ENCODE results near the gene PRPSAP2. TPM values are rescaled to one million over a fixed set of nuclear protein-coding genes. Genes with fewer than 3 reads are reported as not detected.

PRPSAP2 gene
- total RNA-seq, 1 experiment from 2014 or later, result 33.6 TPM

DNA sequence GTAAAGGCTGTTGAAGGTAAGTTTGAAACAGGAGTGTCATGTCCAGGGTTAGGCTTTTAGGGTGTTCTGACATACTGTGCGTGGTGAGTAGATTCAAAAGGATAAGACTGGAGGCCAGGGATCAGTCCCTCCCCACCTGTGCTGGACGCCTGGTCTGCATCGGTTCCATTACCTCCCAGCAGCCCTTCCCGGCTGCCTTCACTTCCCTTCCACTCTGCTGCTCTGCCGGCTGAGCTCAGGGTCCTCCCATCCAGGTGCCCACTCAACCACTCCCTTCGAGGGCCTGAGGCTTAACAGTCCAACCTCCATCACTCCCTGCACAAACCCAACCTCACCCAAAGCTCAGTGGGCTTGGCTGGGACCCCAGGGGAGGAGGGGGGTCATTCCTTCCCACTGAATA lies 89.9 kb downstream of the PRPSAP2 start:
- Mint-ChIP-seq H3K9me3 (ENCODE audit: unreplicated experiment) (no peaks in the 10 kb centered on the region), H3K27me3 (ENCODE audit: insufficient read depth, unreplicated experiment) (peaks cover 59% of the 10 kb centered on the region), H3K27ac (ENCODE audit: low read depth, unreplicated experiment) (no peak overlapping the region), H3K4me1 (ENCODE audit: insufficient read depth, unreplicated experiment) (no peaks in the 10 kb centered on the region), H3K36me3 (ENCODE audit: insufficient read depth, unreplicated experiment) (no peaks in the 10 kb centered on the region), H3K4me3 (ENCODE audit: unreplicated experiment) (no peak overlapping the region)
- no peak for DNase-seq (ENCODE audit: unreplicated experiment)
- CTCF ChIA-PET, result interaction anchor here (0.6 to 0.9 kb wide), 2 partner anchors 9 to 1323 kb away, joined by 3 to 4 read pairs; no protein-coding TSS in a partner anchor
- intact Hi-C loops (cut with micrococcal nuclease), result no loop called here
- POLR2A ChIA-PET, result no interaction called here
- BruUV-seq (replicated peaks), result no TSS peak
- TF ChIP-seq, protein P1, sequence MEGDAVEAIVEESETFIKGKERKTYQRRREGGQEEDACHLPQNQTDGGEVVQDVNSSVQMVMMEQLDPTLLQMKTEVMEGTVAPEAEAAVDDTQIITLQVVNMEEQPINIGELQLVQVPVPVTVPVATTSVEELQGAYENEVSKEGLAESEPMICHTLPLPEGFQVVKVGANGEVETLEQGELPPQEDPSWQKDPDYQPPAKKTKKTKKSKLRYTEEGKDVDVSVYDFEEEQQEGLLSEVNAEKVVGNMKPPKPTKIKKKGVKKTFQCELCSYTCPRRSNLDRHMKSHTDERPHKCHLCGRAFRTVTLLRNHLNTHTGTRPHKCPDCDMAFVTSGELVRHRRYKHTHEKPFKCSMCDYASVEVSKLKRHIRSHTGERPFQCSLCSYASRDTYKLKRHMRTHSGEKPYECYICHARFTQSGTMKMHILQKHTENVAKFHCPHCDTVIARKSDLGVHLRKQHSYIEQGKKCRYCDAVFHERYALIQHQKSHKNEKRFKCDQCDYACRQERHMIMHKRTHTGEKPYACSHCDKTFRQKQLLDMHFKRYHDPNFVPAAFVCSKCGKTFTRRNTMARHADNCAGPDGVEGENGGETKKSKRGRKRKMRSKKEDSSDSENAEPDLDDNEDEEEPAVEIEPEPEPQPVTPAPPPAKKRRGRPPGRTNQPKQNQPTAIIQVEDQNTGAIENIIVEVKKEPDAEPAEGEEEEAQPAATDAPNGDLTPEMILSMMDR (IDR thresholded peaks at IDR 0.05; ENCODE audit: unreplicated experiment), result no peak

DNA sequence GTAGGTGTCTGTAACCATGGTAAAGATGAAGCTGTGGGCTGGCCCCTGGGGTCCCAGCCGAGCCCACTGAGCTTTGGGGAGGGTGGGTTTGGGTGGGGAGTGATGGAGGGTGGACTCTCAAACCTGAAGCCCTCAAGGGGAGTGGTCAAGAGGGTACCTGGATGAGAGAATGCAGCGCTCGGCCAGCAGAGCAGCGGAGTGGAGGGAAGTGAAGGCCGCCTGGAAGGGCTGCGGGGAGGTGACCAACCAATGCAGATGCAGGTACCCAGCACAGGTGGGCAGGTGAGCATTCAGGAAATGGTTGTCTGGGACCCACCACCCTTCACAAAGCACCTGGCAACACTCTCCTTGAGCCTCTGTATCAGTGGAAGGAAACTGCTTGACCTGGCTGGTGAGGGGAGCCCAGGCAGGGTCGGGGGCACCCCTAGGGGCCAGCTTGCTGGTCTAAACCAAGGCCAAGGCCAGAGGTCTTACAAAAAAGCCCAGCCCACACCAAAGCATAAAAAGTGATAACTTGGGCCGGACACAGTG lies 90.6 kb downstream of the PRPSAP2 start:
- no peak for DNase-seq (ENCODE audit: unreplicated experiment)
- intact Hi-C loops (cut with micrococcal nuclease), result no loop called here
- ChIA-PET CTCF (interaction anchor here (0.9 to 1.3 kb wide), 2 partner anchors 9 to 13 kb away, joined by 4 to 6 read pairs; no protein-coding TSS in a partner anchor), POLR2A (no interaction called here)
- Mint-ChIP-seq H3K36me3 (ENCODE audit: insufficient read depth, unreplicated experiment) (no peaks in the 10 kb centered on the region), H3K27me3 (ENCODE audit: insufficient read depth, unreplicated experiment) (peaks cover 59% of the 10 kb centered on the region), H3K4me3 (ENCODE audit: unreplicated experiment) (no peak overlapping the region), H3K9me3 (ENCODE audit: unreplicated experiment) (no peaks in the 10 kb centered on the region), H3K4me1 (ENCODE audit: insufficient read depth, unreplicated experiment) (no peaks in the 10 kb centered on the region), H3K27ac (ENCODE audit: low read depth, unreplicated experiment) (no peak overlapping the region)
- BruUV-seq (replicated peaks), result no TSS peak
- TF ChIP-seq, protein P1 (IDR thresholded peaks at IDR 0.05; ENCODE audit: unreplicated experiment), result no peak

DNA sequence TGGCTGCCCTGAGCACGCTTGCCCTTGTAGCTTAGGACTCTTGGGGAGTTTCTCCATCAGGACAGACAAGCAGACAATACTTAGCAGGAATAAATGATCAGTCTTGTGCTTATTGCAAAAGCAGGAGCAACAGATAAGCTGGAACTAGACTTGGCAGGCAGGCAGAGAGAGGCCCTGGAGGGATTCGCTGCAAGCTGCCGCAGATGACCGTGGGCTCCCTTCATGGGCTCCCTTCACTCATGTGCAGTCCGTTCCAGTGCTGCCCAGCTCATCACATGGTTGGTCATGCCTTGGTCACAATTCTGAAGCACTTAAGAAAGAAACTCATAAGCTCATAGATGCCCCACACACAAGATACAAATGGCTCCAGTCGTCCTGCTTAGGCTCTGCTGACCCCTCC lies 91.6 kb downstream of the PRPSAP2 start:
- H3K4me3 Mint-ChIP-seq (ENCODE audit: unreplicated experiment), result no peak overlapping the region
- peaks cover 50% of the 10 kb centered on the region for H3K27me3 Mint-ChIP-seq (ENCODE audit: insufficient read depth, unreplicated experiment)
- no peaks in the 10 kb centered on the region for H3K4me1 Mint-ChIP-seq (ENCODE audit: insufficient read depth, unreplicated experiment)
- ChIA-PET CTCF (interaction anchor here (1.3 kb wide), 1 partner anchor 12 kb away, joined by 6 read pairs; no protein-coding TSS in a partner anchor), POLR2A (no interaction called here)
- intact Hi-C loops (cut with micrococcal nuclease), result no loop called here
- no peaks in the 10 kb centered on the region for H3K36me3 Mint-ChIP-seq (ENCODE audit: insufficient read depth, unreplicated experiment)
- no TSS peak for BruUV-seq (replicated peaks)
- DNase-seq (ENCODE audit: unreplicated experiment), result no peak
- no peak overlapping the region for H3K27ac Mint-ChIP-seq (ENCODE audit: low read depth, unreplicated experiment)
- TF ChIP-seq, protein P1 (IDR thresholded peaks at IDR 0.05; ENCODE audit: unreplicated experiment), result no peak
- no peaks in the 10 kb centered on the region for H3K9me3 Mint-ChIP-seq (ENCODE audit: unreplicated experiment)

DNA sequence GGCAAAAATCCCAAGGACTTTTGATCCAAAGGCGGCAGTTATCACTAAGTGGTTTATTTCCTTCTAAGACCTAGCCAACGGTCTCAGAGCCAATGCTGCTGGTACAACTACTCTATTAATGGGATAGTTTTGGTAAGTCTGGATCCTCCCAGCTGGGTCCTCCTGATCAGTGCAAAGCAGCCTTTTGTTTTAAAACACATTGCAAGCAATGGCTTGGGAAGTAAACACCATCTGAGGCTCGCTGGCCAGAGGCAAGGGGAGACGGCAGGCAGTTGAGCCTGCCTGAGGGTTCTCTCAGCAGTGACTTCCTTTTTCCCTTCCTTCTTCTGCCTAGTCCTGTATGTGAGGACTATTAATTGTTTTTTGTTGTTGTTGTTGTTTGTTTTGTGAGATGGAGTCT lies 92.4 kb downstream of the PRPSAP2 start:
- Mint-ChIP-seq H3K27ac (ENCODE audit: low read depth, unreplicated experiment) (no peak overlapping the region), H3K4me3 (ENCODE audit: unreplicated experiment) (no peak overlapping the region), H3K27me3 (ENCODE audit: insufficient read depth, unreplicated experiment) (peaks cover 42% of the 10 kb centered on the region), H3K9me3 (ENCODE audit: unreplicated experiment) (no peaks in the 10 kb centered on the region), H3K36me3 (ENCODE audit: insufficient read depth, unreplicated experiment) (no peaks in the 10 kb centered on the region), H3K4me1 (ENCODE audit: insufficient read depth, unreplicated experiment) (no peaks in the 10 kb centered on the region)
- ChIA-PET CTCF (interaction anchor here (1.0 kb wide), 1 partner anchor 9 kb away, joined by 4 read pairs; no protein-coding TSS in a partner anchor), POLR2A (no interaction called here)
- intact Hi-C loops (cut with micrococcal nuclease), result no loop called here
- no peak for DNase-seq (ENCODE audit: unreplicated experiment)
- no TSS peak for BruUV-seq (replicated peaks)
- TF ChIP-seq, protein P1 (IDR thresholded peaks at IDR 0.05; ENCODE audit: unreplicated experiment), result no peak
